ENCODE measurements around the gene FRMD8.

DNA sequence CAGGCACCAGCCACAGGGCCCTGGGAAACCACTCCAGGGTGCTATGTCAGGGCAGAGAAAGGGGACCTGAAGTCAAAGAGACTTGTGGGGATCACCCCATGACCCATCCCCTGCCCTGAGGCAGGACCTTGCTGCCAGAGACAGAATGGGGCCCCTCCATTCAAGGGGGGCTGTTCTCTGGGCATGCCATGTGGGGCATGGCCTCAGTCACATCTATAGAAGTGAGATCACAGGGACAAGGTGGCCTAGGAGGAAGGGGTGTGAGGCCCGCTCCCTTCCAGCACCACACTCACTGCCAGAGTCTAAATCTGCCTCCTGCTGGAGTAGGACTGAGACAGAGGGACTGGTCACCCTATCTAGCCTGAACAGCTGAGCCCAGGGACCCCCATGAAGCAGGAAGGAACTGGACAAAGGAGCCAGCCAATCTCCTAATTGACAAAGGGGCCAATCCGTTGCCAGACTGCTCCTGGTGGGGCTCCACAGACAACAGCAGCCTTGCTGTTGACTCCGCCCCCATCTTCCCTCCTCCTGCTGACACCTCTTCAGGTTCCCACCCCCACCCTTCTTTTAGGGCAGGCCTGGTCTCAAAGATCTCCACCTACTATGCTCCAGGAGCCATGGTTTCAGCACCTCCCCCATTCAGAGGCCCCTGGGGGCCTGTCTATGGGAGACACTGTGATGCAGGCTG lies 62.1 kb downstream of the FRMD8 start:
- TF ChIP-seq EZH2phosphoT487 (IDR thresholded peaks at IDR 0.05; ENCODE audit: unreplicated experiment) (no peak), ZNF114 (CRISPR knock-in tag; IDR thresholded peaks at IDR 0.05) (no peak), STAT1 (IDR thresholded peaks at IDR 0.05; ENCODE audit: unreplicated experiment) (no peak)
- TF ChIP-seq, protein P1, sequence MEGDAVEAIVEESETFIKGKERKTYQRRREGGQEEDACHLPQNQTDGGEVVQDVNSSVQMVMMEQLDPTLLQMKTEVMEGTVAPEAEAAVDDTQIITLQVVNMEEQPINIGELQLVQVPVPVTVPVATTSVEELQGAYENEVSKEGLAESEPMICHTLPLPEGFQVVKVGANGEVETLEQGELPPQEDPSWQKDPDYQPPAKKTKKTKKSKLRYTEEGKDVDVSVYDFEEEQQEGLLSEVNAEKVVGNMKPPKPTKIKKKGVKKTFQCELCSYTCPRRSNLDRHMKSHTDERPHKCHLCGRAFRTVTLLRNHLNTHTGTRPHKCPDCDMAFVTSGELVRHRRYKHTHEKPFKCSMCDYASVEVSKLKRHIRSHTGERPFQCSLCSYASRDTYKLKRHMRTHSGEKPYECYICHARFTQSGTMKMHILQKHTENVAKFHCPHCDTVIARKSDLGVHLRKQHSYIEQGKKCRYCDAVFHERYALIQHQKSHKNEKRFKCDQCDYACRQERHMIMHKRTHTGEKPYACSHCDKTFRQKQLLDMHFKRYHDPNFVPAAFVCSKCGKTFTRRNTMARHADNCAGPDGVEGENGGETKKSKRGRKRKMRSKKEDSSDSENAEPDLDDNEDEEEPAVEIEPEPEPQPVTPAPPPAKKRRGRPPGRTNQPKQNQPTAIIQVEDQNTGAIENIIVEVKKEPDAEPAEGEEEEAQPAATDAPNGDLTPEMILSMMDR (conservative IDR thresholded peaks at IDR 0.05; ENCODE audit: low read depth in 2 of 2), result no peak
